Neutrophil (primary cell): ENCODE data around the gene C6orf47.

Experiments
- H3K27ac ChIP-seq: fragments of 200-600 bp; sonication (generic); 2 replicates; pipeline ENCODE4 v1.5.1; 2016; ENCODE audit warnings: mild to moderate bottlenecking, moderate library complexity
- H3K27me3 ChIP-seq: fragments of 200-600 bp; sonication (generic); 2 replicates; pipeline ENCODE4 v1.6.0; 2016; ENCODE audit warnings: mild to moderate bottlenecking
- H3K36me3 ChIP-seq: fragments of 200-600 bp; sonication (generic); 2 replicates; pipeline ENCODE4 v1.5.1; 2017
- H3K4me1 ChIP-seq, 2 experiments: fragments of 200-600 bp in 1 of 2; sonication (generic) in 1 of 2; 1 replicate in 1 of 2; 2 replicates in 1 of 2; pipeline versions ENCODE4 v1.5.1 to v1.6.1; 2013 to 2016; ENCODE audit warnings: low read depth in 1 of 2, low read length in 1 of 2, mild to moderate bottlenecking in 1 of 2, moderate library complexity in 1 of 2; ENCODE audit not compliant: control insufficient read depth in 1 of 2, insufficient read depth in 1 of 2
- H3K4me3 ChIP-seq, 2 experiments: fragments of 200-600 bp in 1 of 2; sonication (generic) in 1 of 2; 1 replicate in 1 of 2; 2 replicates in 1 of 2; pipeline ENCODE4 v1.5.1; 2013 to 2016; ENCODE audit warnings: low read depth in 1 of 2, low read length in 1 of 2, mild to moderate bottlenecking in 1 of 2, moderate library complexity in 1 of 2
- H3K9me3 ChIP-seq: fragments of 200-600 bp; sonication (generic); 2 replicates; pipeline ENCODE4 v1.5.1; 2016
- CTCF ChIP-seq: fragments of 200-600 bp; sonication (generic); IDR thresholded peaks from 2 replicates; pipeline ENCODE4 v1.5.1; 2016; ENCODE audit warnings: antibody characterized with exemption

The C6orf47 gene

GRCh38 chr6:31614684-31615578 is 45.6 kb downstream of the C6orf47 start, which contains the start of gene AIF1:
Gene AIF1 (plus strand): TSS chr6:31615234. CDS start chr6:31615330, 96 bp downstream.
- TF ChIP-seq CTCF: peak; percentile 17

GRCh38 chr6:31614075-31614619 is 46.4 kb downstream of the C6orf47 start:
- Histone ChIP-seq H3K27me3 (no peaks in the 10 kb centered on the region), H3K27ac (peak overlapping the region; percentile 98), H3K4me3 (peak overlapping the region; percentile 79 to 87), H3K9me3 (no peaks in the 10 kb centered on the region), H3K36me3 (no peaks in the 10 kb centered on the region), H3K4me1 (peaks cover 43 to 54% of the 10 kb centered on the region in 2 experiments)
- no peak for TF ChIP-seq CTCF

More at GRCh38 chr6:31614684-31615578, 45.6 kb downstream of the C6orf47 start, which contains the start of gene AIF1:
- no peaks in the 10 kb centered on the region for H3K27me3 ChIP-seq
- no peaks in the 10 kb centered on the region for H3K9me3 ChIP-seq
- H3K4me3 ChIP-seq: peak within 1 kb of the TSS; percentile 79 to 87
- peaks cover 50 to 60% of the 10 kb centered on the region in 2 experiments for H3K4me1 ChIP-seq
- no peaks in the 10 kb centered on the region for H3K36me3 ChIP-seq
- peak within 1 kb of the TSS; percentile 98 for H3K27ac ChIP-seq

- no peaks in the 10 kb centered on the region for H3K36me3 ChIP-seq
- H3K4me3 ChIP-seq: no peak overlapping the region
- no peaks in the 10 kb centered on the region for H3K27me3 ChIP-seq
- H3K9me3 ChIP-seq: no peaks in the 10 kb centered on the region
- no peak overlapping the region for H3K27ac ChIP-seq
- TF ChIP-seq CTCF: no peak
- peaks cover 28 to 34% of the 10 kb centered on the region in 2 experiments for H3K4me1 ChIP-seq
Measured at GRCh38 chr6:31610968-31611367, 49.6 kb downstream of the C6orf47 start.

- H3K9me3 ChIP-seq: no peaks in the 10 kb centered on the region
- TF ChIP-seq CTCF: no peak
Measured at GRCh38 chr6:31609519-31610406, 50.8 kb downstream of the C6orf47 start.

More at GRCh38 chr6:31609519-31610406, 50.8 kb downstream of the C6orf47 start:
- Histone ChIP-seq H3K4me1 (peaks cover 16 to 22% of the 10 kb centered on the region in 2 experiments), H3K27ac (no peak overlapping the region), H3K4me3 (no peak overlapping the region), H3K36me3 (no peaks in the 10 kb centered on the region), H3K27me3 (no peaks in the 10 kb centered on the region)
